SK-N-SH treated with all-trans-retinoic acid at 6 μM for 48 hours (cell line): ENCODE results near the gene SPINK6.

ENCODE experiments used
- ATAC-seq: fragments of 200-7000 bp; cut with Tn5 transposase; 3 replicates; pipeline ENCODE4 v1.9.1; 2020; ENCODE audit warnings: mild to moderate bottlenecking, moderate library complexity
- ARNTL ChIP-seq: fragments of 450-650 bp; formaldehyde crosslinking; IDR thresholded peaks from 2 replicates; pipeline ENCODE4 v1.5.0; 2020; ENCODE audit warnings: low read depth, mild to moderate bottlenecking, moderate library complexity, borderline replicate concordance
- BACH2 ChIP-seq: fragments of 250-450 bp; sonication (Bioruptor Pico); IDR thresholded peaks from 2 replicates; pipeline ENCODE4 v1.9.0; 2021; ENCODE audit warnings: mild to moderate bottlenecking, borderline replicate concordance
- CSDC2 ChIP-seq: fragments of 250-450 bp; sonication (Bioruptor Pico); IDR thresholded peaks from 2 replicates; pipeline ENCODE4 v1.5.0; 2020; ENCODE audit warnings: mild to moderate bottlenecking, moderate library complexity
- ESRRG ChIP-seq: fragments of 250-450 bp; sonication (Bioruptor Pico); IDR thresholded peaks from 2 replicates; pipeline ENCODE4 v1.6.1; 2021; ENCODE audit warnings: mild to moderate bottlenecking
- GLIS3 ChIP-seq: fragments of 250-450 bp; sonication (Bioruptor Pico); IDR thresholded peaks from 2 replicates; pipeline ENCODE4 v1.5.0; 2020; ENCODE audit warnings: mild to moderate bottlenecking, moderate library complexity
- ISL1 ChIP-seq: fragments of 250-450 bp; sonication (Bioruptor Pico); IDR thresholded peaks from 2 replicates; pipeline ENCODE4 v2.1.2; 2022; ENCODE audit warnings: mild to moderate bottlenecking, moderate library complexity
- OSR1 ChIP-seq: fragments of 250-450 bp; sonication (Bioruptor Pico); IDR thresholded peaks from 2 replicates; pipeline ENCODE4 v1.8.0; 2022; ENCODE audit warnings: moderate library complexity, mild to moderate bottlenecking, inconsistent platforms
- PPARA ChIP-seq: fragments of 250-450 bp; sonication (Bioruptor Pico); IDR thresholded peaks from 2 replicates; pipeline ENCODE4 v1.5.0; 2020; ENCODE audit warnings: mild to moderate bottlenecking, borderline replicate concordance
- RARB ChIP-seq: fragments of 250-450 bp; sonication (Bioruptor Pico); IDR thresholded peaks from 2 replicates; pipeline ENCODE4 v1.8.0; 2021; ENCODE audit warnings: mild to moderate bottlenecking, moderate library complexity
- SNAI2 ChIP-seq: fragments of 250-450 bp; sonication (Bioruptor Pico); IDR thresholded peaks from 2 replicates; pipeline ENCODE4 v1.5.0; 2020; ENCODE audit warnings: mild to moderate bottlenecking, moderate library complexity
- TCF4 ChIP-seq: fragments of 250-450 bp; sonication (Bioruptor Pico); IDR thresholded peaks from 2 replicates; pipeline ENCODE4 v1.8.0; 2021; ENCODE audit warnings: mild to moderate bottlenecking, moderate library complexity, borderline replicate concordance
- TOX ChIP-seq: fragments of 250-450 bp; sonication (Bioruptor Pico); IDR thresholded peaks from 2 replicates; pipeline ENCODE4 v1.8.0; 2021; ENCODE audit warnings: mild to moderate bottlenecking, moderate library complexity, borderline replicate concordance
- ZC3H10 ChIP-seq: fragments of 250-450 bp; sonication (Bioruptor Pico); IDR thresholded peaks from 2 replicates; pipeline ENCODE4 v1.5.1; 2021; ENCODE audit warnings: mild to moderate bottlenecking, moderate library complexity
- ZFP3 ChIP-seq: fragments of 250-450 bp; sonication (Bioruptor Pico); IDR thresholded peaks from 2 replicates; pipeline ENCODE4 v1.5.0; 2020; ENCODE audit warnings: mild to moderate bottlenecking, moderate library complexity
- ZFP30 ChIP-seq: fragments of 450-650 bp; formaldehyde crosslinking; IDR thresholded peaks from 2 replicates; pipeline ENCODE4 v1.5.0; 2022; ENCODE audit warnings: mild to moderate bottlenecking, moderate library complexity
- ZNF565 ChIP-seq: fragments of 450-650 bp; formaldehyde crosslinking; conservative IDR thresholded peaks from 2 replicates; pipeline ENCODE4 v1.5.0; 2020; ENCODE audit warnings: low read depth, mild to moderate bottlenecking, moderate library complexity
- ZNF70 ChIP-seq: fragments of 450-650 bp; formaldehyde crosslinking; IDR thresholded peaks from 2 replicates; pipeline ENCODE4 v1.5.0; 2020; ENCODE audit warnings: mild to moderate bottlenecking, moderate library complexity
- ZNF8 ChIP-seq: fragments of 450-650 bp; formaldehyde crosslinking; IDR thresholded peaks from 2 replicates; pipeline ENCODE4 v1.5.0; 2020; ENCODE audit warnings: mild to moderate bottlenecking, moderate library complexity
- TF ChIP-seq, protein P1 (sequence below): fragments of 250-450 bp; sonication (Bioruptor Pico); IDR thresholded peaks from 2 replicates; pipeline ENCODE4 v1.5.1; 2021; ENCODE audit warnings: mild to moderate bottlenecking, moderate library complexity
- TF ChIP-seq, protein P2 (sequence below): fragments of 250-450 bp; sonication (Bioruptor Pico); IDR thresholded peaks from 2 replicates; pipeline ENCODE4 v1.5.1; 2020; ENCODE audit warnings: low read depth, mild to moderate bottlenecking, moderate library complexity
- TF ChIP-seq, protein P3 (sequence below): fragments of 250-450 bp; sonication (Bioruptor Pico); IDR thresholded peaks from 2 replicates; pipeline ENCODE4 v1.8.0; 2020; ENCODE audit warnings: mild to moderate bottlenecking, moderate library complexity, borderline replicate concordance
- TF ChIP-seq, protein P4 (sequence below): fragments of 250-450 bp; sonication (Bioruptor Pico); IDR thresholded peaks from 2 replicates; pipeline ENCODE4 v1.8.0; 2021; ENCODE audit warnings: low read depth, mild to moderate bottlenecking, moderate library complexity, borderline replicate concordance
- TF ChIP-seq, protein P5 (sequence below): fragments of 250-450 bp; sonication (Bioruptor Pico); IDR thresholded peaks from 2 replicates; pipeline ENCODE4 v1.5.0; 2020; ENCODE audit warnings: mild to moderate bottlenecking, moderate library complexity

The SPINK6 gene

DNA sequence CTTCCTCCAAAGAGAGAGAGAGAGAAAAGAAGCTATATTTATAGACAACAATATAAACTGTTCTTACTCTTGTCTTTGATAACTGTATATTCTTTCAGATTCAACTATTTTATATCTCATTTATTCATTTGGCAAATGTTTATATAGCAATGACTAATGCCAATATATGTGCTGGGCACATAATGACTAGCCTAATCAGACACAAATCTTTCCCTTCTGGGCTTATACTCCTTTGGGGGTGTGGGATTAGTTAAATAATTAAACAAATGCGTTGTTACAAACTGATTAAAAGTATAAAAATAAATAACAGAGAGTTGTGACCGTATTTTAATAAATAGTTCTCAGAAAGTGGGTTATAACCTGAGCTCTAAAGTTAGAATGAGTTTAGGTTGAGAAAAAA, 30.5 kb upstream of the SPINK6 start:
- TF ChIP-seq TCF4 (CRISPR knock-in tag) = no peak
- TF ChIP-seq ZFP3 = no peak
- TF ChIP-seq ISL1 = no peak
- TF ChIP-seq CSDC2 (CRISPR knock-in tag) = no peak
- TF ChIP-seq, protein P1, sequence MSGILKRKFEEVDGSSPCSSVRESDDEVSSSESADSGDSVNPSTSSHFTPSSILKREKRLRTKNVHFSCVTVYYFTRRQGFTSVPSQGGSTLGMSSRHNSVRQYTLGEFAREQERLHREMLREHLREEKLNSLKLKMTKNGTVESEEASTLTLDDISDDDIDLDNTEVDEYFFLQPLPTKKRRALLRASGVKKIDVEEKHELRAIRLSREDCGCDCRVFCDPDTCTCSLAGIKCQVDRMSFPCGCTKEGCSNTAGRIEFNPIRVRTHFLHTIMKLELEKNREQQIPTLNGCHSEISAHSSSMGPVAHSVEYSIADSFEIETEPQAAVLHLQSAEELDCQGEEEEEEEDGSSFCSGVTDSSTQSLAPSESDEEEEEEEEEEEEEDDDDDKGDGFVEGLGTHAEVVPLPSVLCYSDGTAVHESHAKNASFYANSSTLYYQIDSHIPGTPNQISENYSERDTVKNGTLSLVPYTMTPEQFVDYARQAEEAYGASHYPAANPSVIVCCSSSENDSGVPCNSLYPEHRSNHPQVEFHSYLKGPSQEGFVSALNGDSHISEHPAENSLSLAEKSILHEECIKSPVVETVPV = no peak
- no peak for TF ChIP-seq BACH2 (CRISPR knock-in tag)
- no peak for TF ChIP-seq OSR1 (CRISPR knock-in tag)
- no peak for TF ChIP-seq GLIS3 (CRISPR knock-in tag)
- no peak for TF ChIP-seq ZFP30 (CRISPR knock-in tag)
- no peak for TF ChIP-seq ARNTL (CRISPR knock-in tag)
- TF ChIP-seq ZNF8 (CRISPR knock-in tag) = no peak
- no peak for ATAC-seq

DNA sequence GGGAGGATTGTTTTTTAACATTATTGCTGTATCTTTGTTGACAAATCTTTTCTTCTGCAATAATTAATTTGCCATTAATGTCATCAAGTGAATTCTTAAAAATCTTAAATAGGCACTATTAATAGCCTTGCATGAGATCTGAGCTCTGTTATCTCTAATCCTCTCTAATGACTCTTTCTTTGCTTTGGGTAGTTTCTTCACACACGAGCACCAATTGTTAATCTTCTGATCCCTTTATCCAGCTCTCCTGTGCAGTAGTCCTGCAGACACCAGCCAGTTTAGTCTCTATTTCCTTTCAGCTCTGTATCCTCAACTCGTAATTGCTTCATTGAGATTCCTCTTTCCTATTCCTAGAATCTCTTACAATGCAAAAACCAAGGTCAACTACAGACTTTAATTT, 26.4 kb upstream of the SPINK6 start:
- ATAC-seq = no peak
- no peak for TF ChIP-seq ARNTL (CRISPR knock-in tag)
- TF ChIP-seq, protein P2, sequence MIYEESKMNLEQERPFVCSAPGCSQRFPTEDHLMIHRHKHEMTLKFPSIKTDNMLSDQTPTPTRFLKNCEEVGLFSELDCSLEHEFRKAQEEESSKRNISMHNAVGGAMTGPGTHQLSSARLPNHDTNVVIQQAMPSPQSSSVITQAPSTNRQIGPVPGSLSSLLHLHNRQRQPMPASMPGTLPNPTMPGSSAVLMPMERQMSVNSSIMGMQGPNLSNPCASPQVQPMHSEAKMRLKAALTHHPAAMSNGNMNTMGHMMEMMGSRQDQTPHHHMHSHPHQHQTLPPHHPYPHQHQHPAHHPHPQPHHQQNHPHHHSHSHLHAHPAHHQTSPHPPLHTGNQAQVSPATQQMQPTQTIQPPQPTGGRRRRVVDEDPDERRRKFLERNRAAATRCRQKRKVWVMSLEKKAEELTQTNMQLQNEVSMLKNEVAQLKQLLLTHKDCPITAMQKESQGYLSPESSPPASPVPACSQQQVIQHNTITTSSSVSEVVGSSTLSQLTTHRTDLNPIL = no peak
- no peak for TF ChIP-seq ZNF70
- TF ChIP-seq, protein P3, sequence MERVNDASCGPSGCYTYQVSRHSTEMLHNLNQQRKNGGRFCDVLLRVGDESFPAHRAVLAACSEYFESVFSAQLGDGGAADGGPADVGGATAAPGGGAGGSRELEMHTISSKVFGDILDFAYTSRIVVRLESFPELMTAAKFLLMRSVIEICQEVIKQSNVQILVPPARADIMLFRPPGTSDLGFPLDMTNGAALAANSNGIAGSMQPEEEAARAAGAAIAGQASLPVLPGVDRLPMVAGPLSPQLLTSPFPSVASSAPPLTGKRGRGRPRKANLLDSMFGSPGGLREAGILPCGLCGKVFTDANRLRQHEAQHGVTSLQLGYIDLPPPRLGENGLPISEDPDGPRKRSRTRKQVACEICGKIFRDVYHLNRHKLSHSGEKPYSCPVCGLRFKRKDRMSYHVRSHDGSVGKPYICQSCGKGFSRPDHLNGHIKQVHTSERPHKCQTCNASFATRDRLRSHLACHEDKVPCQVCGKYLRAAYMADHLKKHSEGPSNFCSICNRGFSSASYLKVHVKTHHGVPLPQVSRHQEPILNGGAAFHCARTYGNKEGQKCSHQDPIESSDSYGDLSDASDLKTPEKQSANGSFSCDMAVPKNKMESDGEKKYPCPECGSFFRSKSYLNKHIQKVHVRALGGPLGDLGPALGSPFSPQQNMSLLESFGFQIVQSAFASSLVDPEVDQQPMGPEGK = no peak
- TF ChIP-seq ZNF565 (CRISPR knock-in tag) = no peak
- no peak for TF ChIP-seq ESRRG (CRISPR knock-in tag)
- TF ChIP-seq OSR1 (CRISPR knock-in tag) = no peak
- TF ChIP-seq ZFP30 (CRISPR knock-in tag) = no peak
- no peak for TF ChIP-seq SNAI2
- TF ChIP-seq, protein P1 = no peak
- no peak for TF ChIP-seq ZFP3
- no peak for TF ChIP-seq CSDC2 (CRISPR knock-in tag)
- no peak for TF ChIP-seq TOX
- TF ChIP-seq, protein P4, sequence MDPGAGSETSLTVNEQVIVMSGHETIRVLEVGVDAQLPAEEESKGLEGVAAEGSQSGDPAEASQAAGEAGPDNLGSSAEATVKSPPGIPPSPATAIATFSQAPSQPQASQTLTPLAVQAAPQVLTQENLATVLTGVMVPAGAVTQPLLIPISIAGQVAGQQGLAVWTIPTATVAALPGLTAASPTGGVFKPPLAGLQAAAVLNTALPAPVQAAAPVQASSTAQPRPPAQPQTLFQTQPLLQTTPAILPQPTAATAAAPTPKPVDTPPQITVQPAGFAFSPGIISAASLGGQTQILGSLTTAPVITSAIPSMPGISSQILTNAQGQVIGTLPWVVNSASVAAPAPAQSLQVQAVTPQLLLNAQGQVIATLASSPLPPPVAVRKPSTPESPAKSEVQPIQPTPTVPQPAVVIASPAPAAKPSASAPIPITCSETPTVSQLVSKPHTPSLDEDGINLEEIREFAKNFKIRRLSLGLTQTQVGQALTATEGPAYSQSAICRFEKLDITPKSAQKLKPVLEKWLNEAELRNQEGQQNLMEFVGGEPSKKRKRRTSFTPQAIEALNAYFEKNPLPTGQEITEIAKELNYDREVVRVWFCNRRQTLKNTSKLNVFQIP (CRISPR knock-in tag) = no peak
- TF ChIP-seq ISL1 = no peak
- TF ChIP-seq PPARA = no peak
- no peak for TF ChIP-seq RARB (CRISPR knock-in tag)
- no peak for TF ChIP-seq TCF4 (CRISPR knock-in tag)
- TF ChIP-seq ZNF8 (CRISPR knock-in tag) = no peak
- TF ChIP-seq ZC3H10 = no peak

DNA sequence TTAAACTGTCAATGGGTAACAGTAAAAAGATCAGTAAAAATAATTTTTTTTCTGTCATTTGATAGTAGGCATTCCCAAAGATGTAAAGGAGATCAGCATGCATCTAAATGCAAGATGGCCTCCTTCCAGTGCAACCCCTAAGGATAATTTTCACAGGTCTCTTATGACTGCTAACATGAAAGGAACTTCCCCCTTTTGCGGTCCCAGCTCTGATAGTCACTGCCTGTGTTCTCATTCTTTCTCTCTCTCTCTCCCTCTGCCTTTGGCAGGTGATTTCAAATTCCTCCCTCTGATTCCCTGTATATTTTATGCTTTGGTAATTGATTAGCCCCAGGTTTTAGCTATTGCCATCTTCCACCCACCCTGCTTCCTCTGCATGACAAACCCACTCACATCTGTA, 25.6 kb upstream of the SPINK6 start:
- TF ChIP-seq RARB (CRISPR knock-in tag) (no peak), TOX (no peak), ESRRG (CRISPR knock-in tag) (no peak), ARNTL (CRISPR knock-in tag) (no peak), ISL1 (no peak), ZFP3 (no peak), SNAI2 (no peak)
- TF ChIP-seq, protein P5, sequence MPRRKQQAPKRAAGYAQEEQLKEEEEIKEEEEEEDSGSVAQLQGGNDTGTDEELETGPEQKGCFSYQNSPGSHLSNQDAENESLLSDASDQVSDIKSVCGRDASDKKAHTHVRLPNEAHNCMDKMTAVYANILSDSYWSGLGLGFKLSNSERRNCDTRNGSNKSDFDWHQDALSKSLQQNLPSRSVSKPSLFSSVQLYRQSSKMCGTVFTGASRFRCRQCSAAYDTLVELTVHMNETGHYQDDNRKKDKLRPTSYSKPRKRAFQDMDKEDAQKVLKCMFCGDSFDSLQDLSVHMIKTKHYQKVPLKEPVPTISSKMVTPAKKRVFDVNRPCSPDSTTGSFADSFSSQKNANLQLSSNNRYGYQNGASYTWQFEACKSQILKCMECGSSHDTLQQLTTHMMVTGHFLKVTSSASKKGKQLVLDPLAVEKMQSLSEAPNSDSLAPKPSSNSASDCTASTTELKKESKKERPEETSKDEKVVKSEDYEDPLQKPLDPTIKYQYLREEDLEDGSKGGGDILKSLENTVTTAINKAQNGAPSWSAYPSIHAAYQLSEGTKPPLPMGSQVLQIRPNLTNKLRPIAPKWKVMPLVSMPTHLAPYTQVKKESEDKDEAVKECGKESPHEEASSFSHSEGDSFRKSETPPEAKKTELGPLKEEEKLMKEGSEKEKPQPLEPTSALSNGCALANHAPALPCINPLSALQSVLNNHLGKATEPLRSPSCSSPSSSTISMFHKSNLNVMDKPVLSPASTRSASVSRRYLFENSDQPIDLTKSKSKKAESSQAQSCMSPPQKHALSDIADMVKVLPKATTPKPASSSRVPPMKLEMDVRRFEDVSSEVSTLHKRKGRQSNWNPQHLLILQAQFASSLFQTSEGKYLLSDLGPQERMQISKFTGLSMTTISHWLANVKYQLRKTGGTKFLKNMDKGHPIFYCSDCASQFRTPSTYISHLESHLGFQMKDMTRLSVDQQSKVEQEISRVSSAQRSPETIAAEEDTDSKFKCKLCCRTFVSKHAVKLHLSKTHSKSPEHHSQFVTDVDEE (CRISPR knock-in tag) = no peak
- no peak for ATAC-seq
